Measurements from ENCODE around the gene VEGFA.

Gene VEGFA

GRCh38 chr6:43793154-43793874 is 23.3 kb downstream of the VEGFA start:
- no peak overlapping the region for H3K4me3 ChIP-seq (ENCODE audit: insufficient read length, low read depth)
- H3K36me3 ChIP-seq (ENCODE audit: insufficient read depth, insufficient read length, low read length) = no peaks in the 10 kb centered on the region
- DNase-seq (ENCODE audit: low read depth, low spot score) = no peak
- no peak overlapping the region for H3K9ac ChIP-seq (ENCODE audit: insufficient read length, low read depth)
- H3K27me3 ChIP-seq (ENCODE audit: insufficient read depth, insufficient read length) = no peaks in the 10 kb centered on the region
- TF ChIP-seq YY1 (IDR thresholded peaks at IDR 0.05; ENCODE audit: insufficient read depth, insufficient read length) = no peak
- TF ChIP-seq ZNF274 (IDR thresholded peaks at IDR 0.05; ENCODE audit: low read depth, low read length) = no peak
- TF ChIP-seq SUZ12 (IDR thresholded peaks at IDR 0.05; ENCODE audit: extremely low read depth, insufficient read depth, insufficient read length) = no peak
- no peaks in the 10 kb centered on the region for H3K4me1 ChIP-seq (ENCODE audit: insufficient read depth, insufficient read length)
- no peaks in the 10 kb centered on the region for H3K9me3 ChIP-seq (ENCODE audit: insufficient read depth, low read length)

GRCh38 chr6:43793875-43794242 is 23.8 kb downstream of the VEGFA start:
- DNase-seq (ENCODE audit: low read depth, low spot score) = no peak
- no peaks in the 10 kb centered on the region for H3K4me1 ChIP-seq (ENCODE audit: insufficient read depth, insufficient read length)
- H3K9ac ChIP-seq (ENCODE audit: insufficient read length, low read depth) = no peak overlapping the region
- TF ChIP-seq YY1 (IDR thresholded peaks at IDR 0.05; ENCODE audit: insufficient read depth, insufficient read length) (no peak), ZNF274 (IDR thresholded peaks at IDR 0.05; ENCODE audit: low read depth, low read length) (no peak), SUZ12 (IDR thresholded peaks at IDR 0.05; ENCODE audit: extremely low read depth, insufficient read depth, insufficient read length) (no peak)
- H3K9me3 ChIP-seq (ENCODE audit: insufficient read depth, low read length) = no peaks in the 10 kb centered on the region
- H3K27me3 ChIP-seq (ENCODE audit: insufficient read depth, insufficient read length) = no peaks in the 10 kb centered on the region
- no peaks in the 10 kb centered on the region for H3K36me3 ChIP-seq (ENCODE audit: insufficient read depth, insufficient read length, low read length)
- no peak overlapping the region for H3K4me3 ChIP-seq (ENCODE audit: insufficient read length, low read depth)

DNA sequence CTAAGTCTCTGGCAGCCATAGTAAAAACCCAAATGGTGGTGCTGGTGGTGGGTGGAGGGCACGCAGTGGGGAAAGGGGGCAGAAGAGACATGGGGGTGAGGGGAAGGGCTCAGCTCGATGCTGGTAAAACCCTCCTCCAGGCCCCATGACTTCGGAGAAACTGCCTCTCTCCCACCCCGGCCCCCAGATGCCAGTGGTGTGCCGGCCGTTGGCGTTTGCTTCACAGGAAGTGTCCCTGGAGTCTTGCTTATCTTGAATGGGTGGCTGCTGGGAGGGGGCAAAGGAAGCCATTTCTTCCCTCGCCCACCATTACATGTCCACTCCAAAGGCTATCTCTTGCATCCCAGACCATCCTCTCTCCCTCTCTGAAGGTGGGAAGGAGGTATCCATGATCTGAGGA is 25.4 kb downstream of the VEGFA start:
- no peaks in the 10 kb centered on the region for H3K9me3 ChIP-seq (ENCODE audit: insufficient read depth, low read length)
- no peaks in the 10 kb centered on the region for H3K36me3 ChIP-seq (ENCODE audit: insufficient read depth, insufficient read length, low read length)
- no peaks in the 10 kb centered on the region for H3K27me3 ChIP-seq (ENCODE audit: insufficient read depth, insufficient read length)
- no peak overlapping the region for H3K9ac ChIP-seq (ENCODE audit: insufficient read length, low read depth)
- peaks cover 4% of the 10 kb centered on the region for H3K4me1 ChIP-seq (ENCODE audit: insufficient read depth, insufficient read length)
- no peak overlapping the region for H3K4me3 ChIP-seq (ENCODE audit: insufficient read length, low read depth)
- no peak for TF ChIP-seq ZNF274 (IDR thresholded peaks at IDR 0.05; ENCODE audit: low read depth, low read length)
- no peak for TF ChIP-seq SUZ12 (IDR thresholded peaks at IDR 0.05; ENCODE audit: extremely low read depth, insufficient read depth, insufficient read length)
- no peak for TF ChIP-seq YY1 (IDR thresholded peaks at IDR 0.05; ENCODE audit: insufficient read depth, insufficient read length)
- no peak for DNase-seq (ENCODE audit: low read depth, low spot score)

GRCh38 chr6:43796168-43796567 is 26.2 kb downstream of the VEGFA start:
- H3K4me3 ChIP-seq (ENCODE audit: insufficient read length, low read depth) = no peak overlapping the region
- H3K36me3 ChIP-seq (ENCODE audit: insufficient read depth, insufficient read length, low read length) = no peaks in the 10 kb centered on the region
- TF ChIP-seq SUZ12 (IDR thresholded peaks at IDR 0.05; ENCODE audit: extremely low read depth, insufficient read depth, insufficient read length) (no peak), ZNF274 (IDR thresholded peaks at IDR 0.05; ENCODE audit: low read depth, low read length) (no peak), YY1 (IDR thresholded peaks at IDR 0.05; ENCODE audit: insufficient read depth, insufficient read length) (no peak)
- H3K9ac ChIP-seq (ENCODE audit: insufficient read length, low read depth) = no peak overlapping the region
- H3K4me1 ChIP-seq (ENCODE audit: insufficient read depth, insufficient read length) = peaks cover 4% of the 10 kb centered on the region
- H3K27me3 ChIP-seq (ENCODE audit: insufficient read depth, insufficient read length) = no peaks in the 10 kb centered on the region
- no peaks in the 10 kb centered on the region for H3K9me3 ChIP-seq (ENCODE audit: insufficient read depth, low read length)
- no peak for DNase-seq (ENCODE audit: low read depth, low spot score)

- Histone ChIP-seq H3K27me3 (ENCODE audit: insufficient read depth, insufficient read length) (no peaks in the 10 kb centered on the region), H3K4me1 (ENCODE audit: insufficient read depth, insufficient read length) (peaks cover 4% of the 10 kb centered on the region), H3K9me3 (ENCODE audit: insufficient read depth, low read length) (no peaks in the 10 kb centered on the region), H3K4me3 (ENCODE audit: insufficient read length, low read depth) (no peak overlapping the region), H3K36me3 (ENCODE audit: insufficient read depth, insufficient read length, low read length) (no peaks in the 10 kb centered on the region), H3K9ac (ENCODE audit: insufficient read length, low read depth) (no peak overlapping the region)
- no peak for TF ChIP-seq SUZ12 (IDR thresholded peaks at IDR 0.05; ENCODE audit: extremely low read depth, insufficient read depth, insufficient read length)
- TF ChIP-seq YY1 (IDR thresholded peaks at IDR 0.05; ENCODE audit: insufficient read depth, insufficient read length) = no peak
- TF ChIP-seq ZNF274 (IDR thresholded peaks at IDR 0.05; ENCODE audit: low read depth, low read length) = no peak
- no peak for DNase-seq (ENCODE audit: low read depth, low spot score)
These were observed 27.2 kb downstream of the VEGFA start for GRCh38 chr6:43796903-43797890.

GRCh38 chr6:43797919-43798318 is 27.9 kb downstream of the VEGFA start:
- DNase-seq (ENCODE audit: low read depth, low spot score) = no peak
- TF ChIP-seq ZNF274 (IDR thresholded peaks at IDR 0.05; ENCODE audit: low read depth, low read length) (no peak), SUZ12 (IDR thresholded peaks at IDR 0.05; ENCODE audit: extremely low read depth, insufficient read depth, insufficient read length) (no peak), YY1 (IDR thresholded peaks at IDR 0.05; ENCODE audit: insufficient read depth, insufficient read length) (no peak)
- Histone ChIP-seq H3K4me1 (ENCODE audit: insufficient read depth, insufficient read length) (peaks cover 4% of the 10 kb centered on the region), H3K9ac (ENCODE audit: insufficient read length, low read depth) (no peak overlapping the region), H3K4me3 (ENCODE audit: insufficient read length, low read depth) (no peak overlapping the region), H3K36me3 (ENCODE audit: insufficient read depth, insufficient read length, low read length) (no peaks in the 10 kb centered on the region), H3K9me3 (ENCODE audit: insufficient read depth, low read length) (no peaks in the 10 kb centered on the region), H3K27me3 (ENCODE audit: insufficient read depth, insufficient read length) (no peaks in the 10 kb centered on the region)

Data from NT2/D1 (cell line).